Stomach (tissue), 9 donors: ENCODE measurements around the gene LCN1. TPM values are rescaled to one million over a fixed set of nuclear protein-coding genes. Genes with fewer than 3 reads are reported as not detected.

Source experiments
- DNase-seq, 2 donors: peaks; one replicate each; pipeline versions ENCODE4 v3.0.0 to v3.0.0-alpha.2; 2013 to 2019
- H3K27ac ChIP-seq, 5 donors: fragments of 200-600 bp in 4 of 5; sonication (generic) in 4 of 5; one replicate each; pipeline ENCODE4 v1.5.1; 2013 to 2019; ENCODE audit warnings: mild to moderate bottlenecking in 1 of 5, moderate library complexity in 1 of 5
- H3K27me3 ChIP-seq, 3 donors: fragments of 200-600 bp; sonication (generic); one replicate each; pipeline ENCODE4 v1.5.1; 2017 to 2019; ENCODE audit warnings: mixed run types in 1 of 3
- H3K36me3 ChIP-seq, 4 donors: fragments of 200-600 bp; sonication (generic); 1 replicate in 3 of 4; 2 replicates in 1 of 4; pipeline ENCODE4 v1.5.1; 2016 to 2019
- H3K4me1 ChIP-seq, 4 donors: fragments of 200-600 bp; sonication (generic); one replicate each; pipeline ENCODE4 v1.5.1; 2016 to 2019
- H3K4me3 ChIP-seq, 4 donors: fragments of 200-600 bp; sonication (generic) in 3 of 4; one replicate each; pipeline ENCODE4 v1.5.1; 2016 to 2019; ENCODE audit warnings: mild to moderate bottlenecking in 1 of 4
- H3K9me3 ChIP-seq, 4 donors: fragments of 200-600 bp; sonication (generic); one replicate each; pipeline ENCODE4 v1.5.1; 2016 to 2019
- EP300 ChIP-seq: sonication (generic); formaldehyde crosslinking; IDR thresholded peaks from one replicate; pipeline ENCODE4 v1.6.1; 2017; ENCODE audit warnings: antibody characterized with exemption
- POLR2A ChIP-seq, 4 donors: fragments of 450-650 bp; IDR thresholded peaks; one replicate each; pipeline ENCODE4 v1.6.1; 2016; ENCODE audit warnings: antibody characterized with exemption in 4 of 4, control low read depth in 2 of 4, mild to moderate bottlenecking in 1 of 4, moderate library complexity in 1 of 4
- POLR2AphosphoS5 ChIP-seq, 3 donors: sonication (generic); formaldehyde crosslinking; IDR thresholded peaks; one replicate each; pipeline ENCODE4 v1.6.1; 2016; ENCODE audit warnings: antibody characterized with exemption in 3 of 3
- WGBS, 5 donors: extraction: QIAGEN DNeasy Blood & Tissue Kit in 3 of 5; methylation state at CpG; one replicate each; pipeline versions ENCODE4 v1.1.5 to v1.1.7; 2013 to 2018; 5-methylcytosine and 5-hydroxymethylcytosine counted together
- intact Hi-C: fragments of 100-400 bp; cut with DNase I; formaldehyde crosslinking; loops from one replicate; pipeline ENCODE4 v1.15.1; 2023; ENCODE audit warnings: low total_unique reads
- polyA plus RNA-seq, 3 donors: library from polyadenylated mRNA; stranded (reverse); fragments of 200-250 nt; gene quantifications; one replicate each; pipeline ENCODE4 v1.2.3, GENCODE V29; 2013
- total RNA-seq, 5 donors: library from RNA; depleted of rRNA; stranded (reverse); fragments of >200 nt; gene quantifications; one replicate each; pipeline versions ENCODE4 v1.1.0 to v1.2.3, GENCODE V29; 2014 to 2016
- TF ChIP-seq, protein P1 (sequence below), 7 experiments: fragments of 450-650 bp in 4 of 7; fragments of 200-600 bp in 3 of 7; sonication (generic) in 3 of 7; IDR thresholded peaks; one replicate each; pipeline ENCODE4 v1.5.1; 2016 to 2019; ENCODE audit warnings: antibody characterized with exemption in 7 of 7, control low read depth in 2 of 7, mild to moderate bottlenecking in 1 of 7
- donor health status: healthy with polysubstance abuse.
- donor health status: Bipolar disorder and iron deficiency.
- donor health status: healthy.

Gene LCN1
- total and polyA plus RNA-seq, 8 donors = not detected

DNA sequence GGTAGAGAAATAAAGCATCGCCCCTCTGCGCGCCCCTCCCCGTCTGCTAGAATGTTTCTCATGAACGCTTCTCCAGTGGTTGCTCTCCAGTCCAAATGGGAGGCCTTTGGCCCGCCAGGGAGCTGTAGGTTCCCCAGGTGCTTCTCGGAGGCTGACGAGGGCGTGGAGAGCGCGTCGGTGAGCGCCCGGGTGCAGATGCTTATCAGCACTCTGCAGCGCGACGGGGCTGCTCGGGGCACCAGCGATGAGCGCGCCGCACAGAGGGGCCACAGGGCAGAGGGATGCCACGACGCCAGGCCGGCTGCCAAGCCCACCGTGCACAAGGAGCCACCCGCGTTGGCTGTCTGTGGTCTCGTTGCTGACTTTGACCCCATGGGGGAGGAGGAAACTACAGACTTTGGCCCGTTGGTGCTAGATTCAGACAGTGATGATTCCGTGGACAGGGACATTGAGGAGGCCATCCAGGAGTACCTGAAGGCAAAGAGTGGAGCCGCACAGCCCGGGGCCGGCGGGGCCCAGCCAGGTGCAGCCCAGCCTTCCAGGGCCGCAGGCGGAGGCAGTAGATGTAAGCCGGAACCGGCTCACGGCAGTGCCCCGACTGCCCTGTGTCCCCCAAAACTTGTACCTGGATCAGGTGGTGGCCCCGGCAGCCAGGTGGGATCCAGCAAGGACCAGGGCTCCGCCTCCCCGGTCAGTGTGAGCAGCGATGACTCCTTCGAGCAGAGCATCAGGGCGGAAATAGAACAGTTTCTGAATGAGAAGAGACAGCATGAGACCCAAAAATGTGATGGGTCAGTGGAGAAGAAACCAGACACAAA is 36.6 kb upstream of the LCN1 start:
- TF ChIP-seq POLR2AphosphoS5 (IDR thresholded peaks at IDR 0.05) = no peak
- no peak for TF ChIP-seq EP300
- TF ChIP-seq, protein P1, sequence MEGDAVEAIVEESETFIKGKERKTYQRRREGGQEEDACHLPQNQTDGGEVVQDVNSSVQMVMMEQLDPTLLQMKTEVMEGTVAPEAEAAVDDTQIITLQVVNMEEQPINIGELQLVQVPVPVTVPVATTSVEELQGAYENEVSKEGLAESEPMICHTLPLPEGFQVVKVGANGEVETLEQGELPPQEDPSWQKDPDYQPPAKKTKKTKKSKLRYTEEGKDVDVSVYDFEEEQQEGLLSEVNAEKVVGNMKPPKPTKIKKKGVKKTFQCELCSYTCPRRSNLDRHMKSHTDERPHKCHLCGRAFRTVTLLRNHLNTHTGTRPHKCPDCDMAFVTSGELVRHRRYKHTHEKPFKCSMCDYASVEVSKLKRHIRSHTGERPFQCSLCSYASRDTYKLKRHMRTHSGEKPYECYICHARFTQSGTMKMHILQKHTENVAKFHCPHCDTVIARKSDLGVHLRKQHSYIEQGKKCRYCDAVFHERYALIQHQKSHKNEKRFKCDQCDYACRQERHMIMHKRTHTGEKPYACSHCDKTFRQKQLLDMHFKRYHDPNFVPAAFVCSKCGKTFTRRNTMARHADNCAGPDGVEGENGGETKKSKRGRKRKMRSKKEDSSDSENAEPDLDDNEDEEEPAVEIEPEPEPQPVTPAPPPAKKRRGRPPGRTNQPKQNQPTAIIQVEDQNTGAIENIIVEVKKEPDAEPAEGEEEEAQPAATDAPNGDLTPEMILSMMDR (IDR thresholded peaks at IDR 0.05) = no peak
- no peak for TF ChIP-seq POLR2A (IDR thresholded peaks at IDR 0.05)
- H3K4me3 ChIP-seq = no peak overlapping the region
- peaks cover 29 to 66% (median 65%) of the 10 kb centered on the region in 4 donors for H3K36me3 ChIP-seq
- H3K4me1 ChIP-seq = peaks cover 10 to 20% (median 17%) of the 10 kb centered on the region in 4 donors
- peaks cover 0 to 4% (median 0%) of the 10 kb centered on the region in 3 donors for H3K27me3 ChIP-seq
- no peak overlapping the region for H3K27ac ChIP-seq
- WGBS, 5 donors = 94 to 97% (median 95%) methylated on average over 35 to 47 of the region's 47 CpGs
- no peak for DNase-seq
- intact Hi-C loops = no loop called here
- no peaks in the 10 kb centered on the region for H3K9me3 ChIP-seq

DNA sequence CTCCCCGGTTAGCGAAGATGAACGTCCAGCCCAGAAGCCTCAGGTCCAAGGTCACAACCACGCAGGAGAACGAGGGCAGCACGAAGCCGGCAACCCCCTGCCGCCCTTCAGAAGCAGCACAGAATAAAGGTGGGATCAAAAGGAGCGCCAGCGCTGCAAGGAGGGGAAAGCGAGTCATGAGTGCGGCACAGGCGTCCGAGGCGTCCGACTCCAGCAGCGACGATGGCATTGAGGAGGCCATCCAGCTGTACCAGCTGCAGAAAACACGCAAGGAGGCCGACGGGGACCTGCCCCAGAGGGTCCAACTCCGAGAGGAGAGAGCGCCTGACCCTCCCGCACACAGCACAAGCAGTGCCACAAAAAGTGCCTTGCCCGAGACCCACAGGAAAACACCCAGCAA is 35.9 kb upstream of the LCN1 start:
- TF ChIP-seq EP300 (no peak), POLR2A (IDR thresholded peaks at IDR 0.05) (no peak), POLR2AphosphoS5 (IDR thresholded peaks at IDR 0.05) (no peak)
- TF ChIP-seq, protein P1 (IDR thresholded peaks at IDR 0.05) = no peak
- H3K36me3 ChIP-seq = peaks cover 29 to 72% (median 70%) of the 10 kb centered on the region in 4 donors
- H3K27me3 ChIP-seq = no peaks in the 10 kb centered on the region
- WGBS, 5 donors = 86 to 97% (median 94%) methylated on average over 20 to 25 of the region's 25 CpGs
- no peak for DNase-seq
- peaks cover 10 to 19% (median 14%) of the 10 kb centered on the region in 4 donors for H3K4me1 ChIP-seq
- H3K9me3 ChIP-seq = no peaks in the 10 kb centered on the region
- H3K27ac ChIP-seq = no peak overlapping the region
- no peak overlapping the region for H3K4me3 ChIP-seq
- intact Hi-C loops = no loop called here

DNA sequence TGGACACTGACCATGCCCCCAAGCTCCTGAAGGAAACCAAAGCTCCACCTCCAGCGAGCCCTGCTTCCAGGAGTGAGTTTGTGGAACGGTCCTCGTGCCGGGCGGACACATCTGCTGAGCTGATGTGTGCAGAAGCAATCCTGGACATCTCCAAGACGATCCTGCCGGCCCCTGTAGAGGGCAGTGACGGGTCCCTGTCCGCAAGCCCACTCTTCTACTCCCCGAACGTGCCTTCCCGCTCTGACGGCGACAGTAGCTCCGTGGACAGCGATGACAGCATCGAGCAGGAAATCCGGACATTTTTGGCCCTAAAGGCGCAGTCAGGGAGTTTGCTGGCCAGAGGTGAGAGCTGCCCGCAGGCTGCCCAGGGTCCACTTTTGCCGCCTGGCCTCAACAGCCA is 35.4 kb upstream of the LCN1 start:
- DNase-seq = no peak
- TF ChIP-seq POLR2AphosphoS5 (IDR thresholded peaks at IDR 0.05) (no peak), POLR2A (IDR thresholded peaks at IDR 0.05) (no peak), EP300 (no peak)
- TF ChIP-seq, protein P1 (IDR thresholded peaks at IDR 0.05) = no peak
- no peak overlapping the region for H3K4me3 ChIP-seq
- WGBS, 5 donors = 89 to 93% (median 90%) methylated on average over 20 to 21 of the region's 21 CpGs
- intact Hi-C loops = no loop called here
- H3K4me1 ChIP-seq = peaks cover 6 to 15% (median 9%) of the 10 kb centered on the region in 4 donors
- peaks cover 29 to 75% (median 72%) of the 10 kb centered on the region in 4 donors for H3K36me3 ChIP-seq
- no peaks in the 10 kb centered on the region for H3K9me3 ChIP-seq
- no peaks in the 10 kb centered on the region for H3K27me3 ChIP-seq
- no peak overlapping the region for H3K27ac ChIP-seq

DNA sequence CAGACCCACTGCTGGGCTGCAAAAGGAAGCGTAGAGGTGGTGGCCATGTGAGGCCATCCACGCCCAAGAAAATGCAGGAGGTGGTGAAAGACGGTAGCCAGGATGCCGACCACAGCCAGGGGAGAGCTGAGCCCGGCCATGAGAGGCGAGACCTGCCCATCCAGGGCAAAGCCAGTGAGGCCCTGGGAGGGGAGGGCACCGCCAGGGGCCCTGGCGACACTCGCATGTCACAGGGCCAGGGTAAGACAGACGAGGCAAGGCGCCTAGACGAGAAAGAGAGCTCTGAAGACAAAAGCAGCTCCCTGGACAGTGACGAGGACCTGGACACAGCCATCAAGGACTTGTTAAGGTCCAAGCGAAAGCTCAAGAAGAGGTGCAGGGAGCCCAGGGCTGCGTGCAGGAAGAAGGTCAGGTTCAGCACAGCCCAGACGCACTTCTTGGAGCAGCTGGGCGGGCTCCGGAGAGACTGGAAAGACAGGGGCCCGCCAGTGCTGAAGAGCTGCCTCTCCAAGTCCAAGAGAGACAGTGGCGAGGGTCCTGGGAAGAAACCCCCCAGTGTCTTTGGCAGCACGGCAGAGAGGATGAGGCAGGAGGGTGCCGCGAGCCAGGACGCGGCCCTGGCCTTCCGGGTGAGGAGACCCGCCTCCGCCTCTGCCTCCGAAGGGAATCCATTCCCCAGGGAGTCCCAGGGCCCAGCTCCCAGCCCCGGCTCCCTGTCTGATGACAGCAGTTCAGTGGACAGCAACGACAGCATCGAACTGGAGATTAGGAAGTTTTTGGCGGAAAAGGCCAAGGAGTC is 34.8 kb upstream of the LCN1 start:
- no peak overlapping the region for H3K27ac ChIP-seq
- no peaks in the 10 kb centered on the region for H3K27me3 ChIP-seq
- peaks cover 29 to 80% (median 72%) of the 10 kb centered on the region in 4 donors for H3K36me3 ChIP-seq
- no peak for DNase-seq
- WGBS, 5 donors = 90 to 94% (median 93%) methylated on average over 33 of the region's 33 CpGs
- no peak overlapping the region for H3K4me3 ChIP-seq
- H3K9me3 ChIP-seq = no peaks in the 10 kb centered on the region
- TF ChIP-seq POLR2AphosphoS5 (IDR thresholded peaks at IDR 0.05) (no peak), POLR2A (IDR thresholded peaks at IDR 0.05) (no peak), EP300 (no peak)
- TF ChIP-seq, protein P1 (IDR thresholded peaks at IDR 0.05) = no peak
- intact Hi-C loops = no loop called here
- H3K4me1 ChIP-seq = peaks cover 0 to 9% (median 3%) of the 10 kb centered on the region in 4 donors
